ENCODE results near the gene KCNMB4.

- TF ChIP-seq CTCF (IDR thresholded peaks at IDR 0.05; ENCODE audit: poor library complexity) = no peak
- no peak for TF ChIP-seq EZH2 (IDR thresholded peaks at IDR 0.05; ENCODE audit: borderline replicate concordance)
- no peak for TF ChIP-seq EZH2phosphoT487 (IDR thresholded peaks at IDR 0.05; ENCODE audit: low read depth, severe bottlenecking, unreplicated experiment)
Observed at GRCh38 chr12:70463997-70464396, 97.9 kb downstream of the KCNMB4 start.
